ENCODE results near the gene LPCAT2. TPM values are rescaled to one million over a fixed set of nuclear protein-coding genes. Genes with fewer than 3 reads are reported as not detected.

The LPCAT2 gene
- total and polyA plus RNA-seq, 7 experiments from 2014 or later, result 0.03 to 16.9 (median 1.5) TPM

GRCh38 chr16:55481023-55481422, 27.8 kb upstream of the LPCAT2 start:
- H3K4me1 ChIP-seq (ENCODE audit: control insufficient read depth in 2 of 2, insufficient read depth in 2 of 2, low read length in 2 of 2), result no peaks in the 10 kb centered on the region
- ChIA-PET CTCF (no interaction called here), POLR2A (no interaction called here)
- no peak overlapping the region for H3K4me3 ChIP-seq (ENCODE audit: low read length)
- H3K27me3 Mint-ChIP-seq, result peaks cover 40 to 61% (median 47%) of the 10 kb centered on the region in 5 donors
- peaks cover 0 to 8% (median 3%) of the 10 kb centered on the region in 11 donors for H3K9me3 Mint-ChIP-seq
- peaks cover 0 to 10% (median 0%) of the 10 kb centered on the region in 5 donors for H3K36me3 Mint-ChIP-seq
- H3K36me3 ChIP-seq (ENCODE audit: control insufficient read depth in 2 of 3, insufficient read depth in 3 of 3, low read length in 3 of 3), result no peaks in the 10 kb centered on the region
- H3K4me3 Mint-ChIP-seq, result no peak overlapping the region
- ATAC-seq (no peak), DNase-seq (no peak)
- H3K9me3 ChIP-seq (ENCODE audit: control insufficient read depth in 2 of 3, low read length in 3 of 3), result no peaks in the 10 kb centered on the region
- no peak overlapping the region for H3K27ac ChIP-seq (ENCODE audit: low read depth, low read length)
- H3K4me1 Mint-ChIP-seq, result peaks cover 0 to 11% (median 0%) of the 10 kb centered on the region in 7 donors
- no peak overlapping the region for H3K27ac Mint-ChIP-seq
- H3K27me3 ChIP-seq (ENCODE audit: control insufficient read depth in 2 of 2, insufficient read depth in 2 of 2, low read length in 2 of 2), result peaks cover 0 to 3% of the 10 kb centered on the region in 2 donors
- intact Hi-C loops (cut with micrococcal nuclease), result no loop called here

DNA sequence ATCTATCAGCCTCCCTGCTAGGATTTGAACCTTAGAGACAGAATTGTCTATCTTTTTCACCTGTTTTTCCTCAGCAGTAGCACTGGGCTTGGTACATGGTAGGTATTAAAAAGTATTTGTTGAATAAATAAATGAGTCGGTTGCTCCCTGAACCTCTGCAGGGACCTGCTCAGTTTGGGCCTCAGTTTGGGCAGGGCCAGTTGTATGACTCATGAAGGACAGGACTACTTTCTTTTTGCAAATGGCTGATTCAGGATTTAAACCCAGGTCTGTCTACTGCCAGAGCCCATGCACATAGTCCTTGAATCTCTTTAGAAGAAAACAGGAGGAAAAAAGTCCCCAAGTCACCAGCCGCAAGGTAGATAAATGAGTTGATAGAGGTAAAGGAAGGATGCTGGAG, 26.8 kb upstream of the LPCAT2 start:
- peaks cover 0 to 11% (median 0%) of the 10 kb centered on the region in 7 donors for H3K4me1 Mint-ChIP-seq
- peaks cover 0 to 10% (median 0%) of the 10 kb centered on the region in 5 donors for H3K36me3 Mint-ChIP-seq
- Histone ChIP-seq H3K27ac (ENCODE audit: low read depth, low read length) (no peak overlapping the region), H3K4me1 (ENCODE audit: control insufficient read depth in 2 of 2, insufficient read depth in 2 of 2, low read length in 2 of 2) (no peaks in the 10 kb centered on the region), H3K36me3 (ENCODE audit: control insufficient read depth in 2 of 3, insufficient read depth in 3 of 3, low read length in 3 of 3) (no peaks in the 10 kb centered on the region), H3K9me3 (ENCODE audit: control insufficient read depth in 2 of 3, low read length in 3 of 3) (no peaks in the 10 kb centered on the region), H3K27me3 (ENCODE audit: control insufficient read depth in 2 of 2, insufficient read depth in 2 of 2, low read length in 2 of 2) (peaks cover 0 to 3% of the 10 kb centered on the region in 2 donors), H3K4me3 (ENCODE audit: low read length) (no peak overlapping the region)
- no peak overlapping the region for H3K27ac Mint-ChIP-seq
- peaks cover 0 to 8% (median 3%) of the 10 kb centered on the region in 11 donors for H3K9me3 Mint-ChIP-seq
- ATAC-seq, result no peak
- H3K27me3 Mint-ChIP-seq, result peaks cover 36 to 56% (median 43%) of the 10 kb centered on the region in 5 donors
- no peak overlapping the region for H3K4me3 Mint-ChIP-seq
- intact Hi-C loops (cut with micrococcal nuclease), result no loop called here
- ChIA-PET CTCF (no interaction called here), POLR2A (no interaction called here)
- DNase-seq, result no peak

DNA sequence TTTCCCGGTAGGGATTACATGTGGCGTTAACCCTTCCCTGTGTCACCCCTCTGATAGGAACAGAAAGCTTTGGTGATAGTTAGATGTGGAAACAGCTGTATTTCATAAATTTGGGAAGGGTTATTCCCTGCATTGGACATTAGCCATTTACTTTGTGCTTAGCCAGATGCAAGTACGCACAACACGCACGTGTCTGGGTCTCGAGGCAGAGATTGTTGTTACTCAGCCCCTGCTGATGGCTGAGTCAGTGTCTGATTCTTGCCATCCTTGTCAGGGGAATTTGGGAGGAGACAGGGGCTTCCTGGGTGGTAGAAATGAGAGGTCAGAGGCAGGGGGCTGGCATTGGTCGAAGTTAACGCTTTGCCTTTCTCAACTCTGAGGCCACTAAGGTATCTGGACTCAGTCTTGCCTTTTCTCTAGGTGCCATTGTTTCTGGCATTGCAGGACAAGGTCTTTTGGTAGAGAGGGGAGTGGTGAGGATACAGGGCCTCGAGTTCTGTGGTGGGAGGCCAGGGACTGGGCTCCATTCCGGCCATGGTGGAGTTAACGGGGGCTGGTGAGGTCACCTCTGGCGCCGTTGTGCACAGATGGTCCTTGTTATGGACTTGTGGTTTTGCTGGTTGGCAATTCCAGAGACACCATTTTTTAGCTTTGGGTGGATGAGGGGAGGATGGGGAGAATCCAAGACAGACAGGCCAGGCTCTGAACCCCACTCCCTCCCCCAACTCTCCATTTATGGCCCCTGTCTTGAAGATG, 21.6 kb upstream of the LPCAT2 start:
- intact Hi-C loops (cut with micrococcal nuclease), result no loop called here
- POLR2A ChIA-PET, result no interaction called here
- CTCF ChIA-PET, result no interaction called here
- H3K4me3 ChIP-seq (ENCODE audit: low read length), result no peak overlapping the region
- no peaks in the 10 kb centered on the region for H3K4me1 ChIP-seq (ENCODE audit: control insufficient read depth in 2 of 2, insufficient read depth in 2 of 2, low read length in 2 of 2)
- peaks cover 0 to 8% (median 3%) of the 10 kb centered on the region in 11 donors for H3K9me3 Mint-ChIP-seq
- no peaks in the 10 kb centered on the region for H3K36me3 ChIP-seq (ENCODE audit: control insufficient read depth in 2 of 3, insufficient read depth in 3 of 3, low read length in 3 of 3)
- no peaks in the 10 kb centered on the region for H3K9me3 ChIP-seq (ENCODE audit: control insufficient read depth in 2 of 3, low read length in 3 of 3)
- H3K36me3 Mint-ChIP-seq, result peaks cover 0 to 4% (median 0%) of the 10 kb centered on the region in 5 donors
- no peak overlapping the region for H3K27ac Mint-ChIP-seq
- no peak overlapping the region for H3K27ac ChIP-seq (ENCODE audit: low read depth, low read length)
- H3K4me3 Mint-ChIP-seq, result no peak overlapping the region
- peaks cover 3 to 39% (median 10%) of the 10 kb centered on the region in 5 donors for H3K27me3 Mint-ChIP-seq
- H3K4me1 Mint-ChIP-seq, result no peaks in the 10 kb centered on the region
- DNase-seq (no peak), ATAC-seq (no peak)
- no peaks in the 10 kb centered on the region for H3K27me3 ChIP-seq (ENCODE audit: control insufficient read depth in 2 of 2, insufficient read depth in 2 of 2, low read length in 2 of 2)

DNA sequence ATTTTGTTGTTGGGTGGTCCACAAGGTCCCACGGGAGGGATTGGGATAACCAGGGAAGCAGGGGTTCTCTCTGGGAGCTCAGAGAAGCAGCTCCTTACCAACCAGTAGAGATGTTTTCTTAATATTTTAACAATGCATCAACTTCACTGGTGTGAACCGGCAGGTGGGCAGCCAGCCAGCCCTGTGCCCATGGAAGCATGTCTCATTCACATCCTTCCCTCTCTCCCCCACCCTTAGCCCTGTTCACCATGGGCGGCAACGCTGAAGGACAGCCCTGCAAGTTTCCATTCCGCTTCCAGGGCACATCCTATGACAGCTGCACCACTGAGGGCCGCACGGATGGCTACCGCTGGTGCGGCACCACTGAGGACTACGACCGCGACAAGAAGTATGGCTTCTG, 20.6 kb upstream of the LPCAT2 start:
- no peaks in the 10 kb centered on the region for H3K4me1 Mint-ChIP-seq
- intact Hi-C loops (cut with micrococcal nuclease), result no loop called here
- H3K9me3 Mint-ChIP-seq, result peaks cover 0 to 8% (median 2%) of the 10 kb centered on the region in 11 donors
- ChIA-PET CTCF (no interaction called here), POLR2A (no interaction called here)
- peaks cover 0 to 31% (median 10%) of the 10 kb centered on the region in 5 donors for H3K27me3 Mint-ChIP-seq
- Histone ChIP-seq H3K4me3 (ENCODE audit: low read length) (no peak overlapping the region), H3K36me3 (ENCODE audit: control insufficient read depth in 2 of 3, insufficient read depth in 3 of 3, low read length in 3 of 3) (no peaks in the 10 kb centered on the region), H3K27ac (ENCODE audit: low read depth, low read length) (no peak overlapping the region), H3K4me1 (ENCODE audit: control insufficient read depth in 2 of 2, insufficient read depth in 2 of 2, low read length in 2 of 2) (no peaks in the 10 kb centered on the region), H3K9me3 (ENCODE audit: control insufficient read depth in 2 of 3, low read length in 3 of 3) (no peaks in the 10 kb centered on the region), H3K27me3 (ENCODE audit: control insufficient read depth in 2 of 2, insufficient read depth in 2 of 2, low read length in 2 of 2) (no peaks in the 10 kb centered on the region)
- no peak overlapping the region for H3K4me3 Mint-ChIP-seq
- no peak for ATAC-seq
- no peak overlapping the region for H3K27ac Mint-ChIP-seq
- H3K36me3 Mint-ChIP-seq, result peaks cover 0 to 4% (median 0%) of the 10 kb centered on the region in 5 donors
- no peak for DNase-seq

DNA sequence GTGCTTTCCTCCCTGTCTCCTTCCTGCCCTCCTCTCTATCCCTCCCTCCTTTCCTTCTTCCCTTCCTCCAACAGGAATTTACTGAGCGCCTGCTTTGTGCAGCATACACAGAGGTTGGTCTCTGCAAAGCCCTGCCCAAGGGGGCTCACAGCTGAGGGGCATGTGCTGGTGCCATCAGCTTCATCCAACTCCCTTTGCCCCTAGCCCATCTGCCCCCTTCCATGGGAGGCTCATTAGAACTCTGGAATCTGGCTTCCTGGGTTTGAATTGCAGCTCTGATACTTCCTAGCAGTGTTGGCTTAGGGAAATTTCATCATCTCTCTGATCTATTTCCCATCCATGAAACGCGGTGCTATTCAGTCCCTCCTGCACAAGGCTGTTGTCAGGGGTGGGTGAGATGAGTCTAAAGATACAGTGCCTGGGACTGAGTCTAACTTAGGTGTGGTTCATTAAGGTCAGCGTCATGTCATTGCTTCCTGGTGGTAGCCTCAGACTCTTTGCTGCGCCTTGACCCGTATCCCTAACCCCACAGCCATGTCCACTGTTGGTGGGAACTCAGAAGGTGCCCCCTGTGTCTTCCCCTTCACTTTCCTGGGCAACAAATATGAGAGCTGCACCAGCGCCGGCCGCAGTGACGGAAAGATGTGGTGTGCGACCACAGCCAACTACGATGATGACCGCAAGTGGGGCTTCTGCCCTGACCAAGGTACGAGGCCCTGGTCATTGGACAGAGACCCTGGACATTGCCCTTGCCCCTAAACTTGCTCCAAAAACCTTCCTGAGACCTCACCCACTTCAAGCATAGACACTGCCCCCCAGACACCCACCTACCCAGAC, 19.5 kb upstream of the LPCAT2 start:
- Histone ChIP-seq H3K36me3 (ENCODE audit: control insufficient read depth in 2 of 3, insufficient read depth in 3 of 3, low read length in 3 of 3) (no peaks in the 10 kb centered on the region), H3K27me3 (ENCODE audit: control insufficient read depth in 2 of 2, insufficient read depth in 2 of 2, low read length in 2 of 2) (no peaks in the 10 kb centered on the region), H3K9me3 (ENCODE audit: control insufficient read depth in 2 of 3, low read length in 3 of 3) (no peaks in the 10 kb centered on the region), H3K4me1 (ENCODE audit: control insufficient read depth in 2 of 2, insufficient read depth in 2 of 2, low read length in 2 of 2) (no peaks in the 10 kb centered on the region), H3K4me3 (ENCODE audit: low read length) (no peak overlapping the region), H3K27ac (ENCODE audit: low read depth, low read length) (no peak overlapping the region)
- Mint-ChIP-seq H3K36me3 (peaks cover 0 to 4% (median 0%) of the 10 kb centered on the region in 5 donors), H3K9me3 (peaks cover 0 to 5% (median 2%) of the 10 kb centered on the region in 11 donors), H3K27me3 (peaks cover 0 to 24% (median 10%) of the 10 kb centered on the region in 5 donors), H3K27ac (peak overlapping the region in 1 of 9 donors; percentile 16), H3K4me1 (no peaks in the 10 kb centered on the region), H3K4me3 (no peak overlapping the region)
- DNase-seq (no peak), ATAC-seq (no peak)
- CTCF ChIA-PET, result no interaction called here
- intact Hi-C loops (cut with micrococcal nuclease), result no loop called here
- POLR2A ChIA-PET, result no interaction called here

DNA sequence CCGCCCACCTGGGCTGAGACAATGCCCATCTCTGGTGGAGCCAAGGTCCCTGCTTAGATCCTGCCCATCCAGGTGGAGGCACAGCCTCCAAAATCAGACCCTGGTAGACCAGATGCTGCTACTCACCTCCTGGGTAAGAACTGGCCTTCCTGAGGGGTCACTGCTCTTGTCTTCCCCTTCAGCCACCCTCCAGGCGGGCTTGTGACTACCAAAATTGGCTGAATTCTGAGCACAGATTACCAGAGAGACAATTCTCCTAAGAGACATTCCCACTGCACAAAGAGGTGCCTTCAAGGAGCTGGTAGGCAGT, 19.0 kb upstream of the LPCAT2 start:
- peaks cover 0 to 4% (median 0%) of the 10 kb centered on the region in 11 donors for H3K9me3 Mint-ChIP-seq
- H3K9me3 ChIP-seq (ENCODE audit: control insufficient read depth in 2 of 3, low read length in 3 of 3), result no peaks in the 10 kb centered on the region
- no peaks in the 10 kb centered on the region for H3K27me3 ChIP-seq (ENCODE audit: control insufficient read depth in 2 of 2, insufficient read depth in 2 of 2, low read length in 2 of 2)
- no peak overlapping the region for H3K4me3 Mint-ChIP-seq
- no peaks in the 10 kb centered on the region for H3K4me1 ChIP-seq (ENCODE audit: control insufficient read depth in 2 of 2, insufficient read depth in 2 of 2, low read length in 2 of 2)
- H3K27ac ChIP-seq (ENCODE audit: low read depth, low read length), result no peak overlapping the region
- DNase-seq, result no peak
- intact Hi-C loops (cut with micrococcal nuclease), result no loop called here
- peaks cover 0 to 23% (median 5%) of the 10 kb centered on the region in 5 donors for H3K27me3 Mint-ChIP-seq
- no peak overlapping the region for H3K4me3 ChIP-seq (ENCODE audit: low read length)
- H3K27ac Mint-ChIP-seq, result no peak overlapping the region
- H3K36me3 ChIP-seq (ENCODE audit: control insufficient read depth in 2 of 3, insufficient read depth in 3 of 3, low read length in 3 of 3), result no peaks in the 10 kb centered on the region
- ATAC-seq, result no peak
- CTCF ChIA-PET, result no interaction called here
- H3K36me3 Mint-ChIP-seq, result peaks cover 0 to under 1% (median 0%) of the 10 kb centered on the region in 5 donors
- POLR2A ChIA-PET, result no interaction called here
- no peaks in the 10 kb centered on the region for H3K4me1 Mint-ChIP-seq

All from naive thymus-derived CD4-positive, alpha-beta T cell (primary cell).